ENCODE measurements around the gene F12.
"Not testable (repeated sequence)": the region's sequence is repeated elsewhere in the genome, so short reads cannot be mapped to it uniquely, and the experiment has no call there.

Gene F12

DNA sequence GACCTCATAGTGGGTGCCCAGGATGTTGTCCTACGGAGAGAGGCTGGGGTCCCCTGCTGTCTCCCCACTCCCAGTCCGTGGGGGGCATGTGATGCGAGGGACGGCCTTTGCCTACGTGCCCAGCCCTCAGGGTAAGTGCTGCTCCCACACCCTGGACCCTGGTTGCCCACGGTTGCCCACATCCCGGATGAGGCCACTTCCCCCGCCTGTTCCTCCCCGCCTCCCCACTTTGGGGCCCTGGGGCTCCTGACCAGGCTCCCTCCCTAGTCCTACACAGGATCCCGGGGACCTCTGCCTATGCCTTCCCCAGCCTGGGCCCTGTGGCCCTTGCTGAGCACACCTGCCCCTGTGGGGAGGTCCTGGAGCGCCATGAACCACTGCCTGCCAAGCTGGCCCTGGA lies 23.6 kb downstream of the F12 start:
- DNase-seq = no peak

- no peak for DNase-seq
Observed at GRCh38 chr5:177384134-177384533, 25.2 kb downstream of the F12 start, which contains the start of gene SLC34A1. TSS of gene SLC34A1 (plus strand) at chr5:177384434. CDS start at chr5:177385742, 1,308 bp downstream.

GRCh38 chr5:177383181-177383580 lies 26.2 kb downstream of the F12 start:
- no peak for DNase-seq

DNA sequence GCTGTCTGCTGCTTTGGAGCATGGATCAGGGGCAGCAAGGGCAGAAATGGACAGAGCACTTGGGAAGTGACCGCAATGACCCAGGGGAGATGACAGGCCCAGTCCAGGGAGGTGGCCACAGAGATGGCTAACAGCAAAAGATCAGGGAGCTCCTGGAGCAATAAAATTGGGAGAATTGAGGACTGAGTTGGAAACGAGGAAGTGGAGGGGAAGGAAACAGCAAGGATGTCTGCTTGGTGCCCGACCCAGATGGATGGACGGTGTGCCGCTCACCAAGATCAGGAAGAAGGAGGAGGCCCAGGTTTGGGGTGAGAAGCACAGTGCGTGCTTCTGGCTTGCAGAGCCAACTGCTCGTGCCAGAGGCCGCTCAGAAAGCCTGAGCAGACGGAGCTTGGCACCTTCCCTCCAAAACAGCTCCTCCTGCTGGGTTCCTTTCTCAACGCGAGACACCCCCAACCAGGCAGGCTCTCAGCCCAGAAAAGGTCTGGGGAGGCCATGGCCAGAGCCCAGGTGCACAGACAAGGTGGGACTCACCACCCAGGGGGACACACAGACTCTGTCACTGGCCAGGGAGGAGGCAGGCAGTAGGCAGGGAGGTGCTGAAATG lies 26.8 kb downstream of the F12 start:
- DNase-seq = no peak

- no peak for DNase-seq
Observed at GRCh38 chr5:177380805-177381126, 28.6 kb downstream of the F12 start.

DNA sequence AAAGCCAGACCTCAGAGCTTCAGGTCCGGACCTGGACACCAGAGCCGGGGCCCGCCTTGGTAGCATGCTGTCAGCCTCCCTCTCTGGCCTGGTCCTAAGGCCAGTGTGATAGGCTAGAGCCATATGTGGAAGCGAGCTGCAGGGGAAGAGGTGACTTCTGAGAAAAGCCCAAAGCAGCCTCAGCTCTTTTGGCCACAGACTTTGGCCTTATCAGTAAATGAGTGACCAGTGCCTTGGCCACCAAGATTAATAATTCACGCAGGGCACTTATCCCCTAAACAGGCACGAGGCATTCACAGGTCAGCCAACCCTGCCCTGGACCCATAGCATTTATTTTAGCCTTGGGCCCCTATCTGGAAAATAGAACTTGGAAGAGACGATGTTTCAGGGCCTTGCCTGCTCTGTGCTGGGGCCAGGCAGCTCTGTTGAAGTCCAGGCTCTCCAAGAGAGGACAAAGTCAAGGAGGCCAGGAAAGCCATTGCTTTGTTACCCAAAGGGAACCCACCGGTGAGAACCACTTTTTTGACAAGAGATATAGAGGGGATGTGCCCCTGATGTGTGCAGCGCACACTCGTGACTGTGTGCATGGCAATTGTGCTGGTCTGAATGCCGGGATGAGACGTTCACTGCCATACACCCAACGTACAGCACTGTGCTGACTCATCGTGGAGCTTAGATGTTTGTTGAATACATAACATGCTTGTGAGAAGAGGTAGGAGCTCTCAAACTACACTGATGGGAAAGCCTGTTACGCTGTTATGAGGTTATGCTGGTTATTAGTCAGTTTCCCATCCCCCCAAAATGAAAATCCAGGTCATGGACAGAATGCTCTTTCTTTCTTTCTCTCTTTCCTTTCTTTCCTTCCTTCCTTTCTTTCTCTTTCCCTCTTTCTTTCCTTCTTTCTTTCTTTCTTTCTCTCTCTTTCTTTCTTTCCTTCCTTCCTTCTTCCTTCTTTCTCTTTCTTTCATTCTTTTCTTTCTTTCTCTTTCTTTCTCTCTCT lies 30.2 kb downstream of the F12 start:
- no peak for DNase-seq

GRCh38 chr5:177377851-177378776 lies 31.2 kb downstream of the F12 start:
- no peak for DNase-seq

GRCh38 chr5:177376107-177376506 lies 33.3 kb downstream of the F12 start:
- DNase-seq = no peak

- DNase-seq = not testable (repeated sequence)
Observed at GRCh38 chr5:177375516-177375915, 33.8 kb downstream of the F12 start.

DNA sequence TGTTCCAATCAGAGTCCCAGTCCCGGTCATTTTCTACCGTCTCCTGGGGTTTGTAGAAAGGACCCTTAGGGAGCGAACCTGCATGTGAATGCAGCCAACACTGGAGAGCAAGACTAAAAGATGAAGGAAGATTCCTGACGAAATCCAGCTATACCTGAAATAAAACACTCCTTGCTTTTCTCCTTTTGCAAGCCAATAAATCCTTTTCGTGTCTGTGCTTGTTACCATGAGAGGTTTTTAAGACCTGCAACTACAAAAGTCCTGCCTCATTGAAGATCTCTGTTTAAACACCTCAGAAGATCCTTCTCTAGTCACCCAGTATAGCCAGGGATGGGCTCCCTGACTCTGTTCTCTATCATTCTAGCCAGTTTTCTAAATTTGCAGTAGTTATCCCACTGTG lies 35.2 kb downstream of the F12 start:
- no peak for DNase-seq

- no peak for DNase-seq
Observed at GRCh38 chr5:177373806-177374205, 35.6 kb downstream of the F12 start.

DNA sequence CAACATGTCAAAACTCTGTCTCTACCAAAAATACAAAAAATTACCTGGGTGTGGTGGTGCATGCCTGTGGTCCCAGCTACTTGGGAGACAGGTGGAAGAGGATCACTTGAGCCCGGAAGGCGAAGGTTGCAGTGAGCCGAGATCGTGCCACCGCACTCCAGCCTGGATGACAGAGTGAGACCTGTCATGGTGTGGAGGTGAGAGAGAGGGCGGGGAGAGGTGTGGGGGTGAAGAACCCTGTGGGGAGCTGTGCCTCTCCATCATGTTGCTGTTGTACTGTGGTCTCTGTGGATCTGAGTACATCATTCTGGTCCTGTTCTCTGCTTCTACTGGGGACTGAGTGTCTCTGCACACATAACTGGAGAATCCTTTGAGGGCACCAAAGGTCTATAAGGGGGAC lies 36.5 kb downstream of the F12 start:
- DNase-seq = no peak

GRCh38 chr5:177372034-177372896 lies 37.1 kb downstream of the F12 start:
- DNase-seq = no peak

- no peak for DNase-seq
Observed at GRCh38 chr5:177371120-177372033, 38.0 kb downstream of the F12 start.

DNA sequence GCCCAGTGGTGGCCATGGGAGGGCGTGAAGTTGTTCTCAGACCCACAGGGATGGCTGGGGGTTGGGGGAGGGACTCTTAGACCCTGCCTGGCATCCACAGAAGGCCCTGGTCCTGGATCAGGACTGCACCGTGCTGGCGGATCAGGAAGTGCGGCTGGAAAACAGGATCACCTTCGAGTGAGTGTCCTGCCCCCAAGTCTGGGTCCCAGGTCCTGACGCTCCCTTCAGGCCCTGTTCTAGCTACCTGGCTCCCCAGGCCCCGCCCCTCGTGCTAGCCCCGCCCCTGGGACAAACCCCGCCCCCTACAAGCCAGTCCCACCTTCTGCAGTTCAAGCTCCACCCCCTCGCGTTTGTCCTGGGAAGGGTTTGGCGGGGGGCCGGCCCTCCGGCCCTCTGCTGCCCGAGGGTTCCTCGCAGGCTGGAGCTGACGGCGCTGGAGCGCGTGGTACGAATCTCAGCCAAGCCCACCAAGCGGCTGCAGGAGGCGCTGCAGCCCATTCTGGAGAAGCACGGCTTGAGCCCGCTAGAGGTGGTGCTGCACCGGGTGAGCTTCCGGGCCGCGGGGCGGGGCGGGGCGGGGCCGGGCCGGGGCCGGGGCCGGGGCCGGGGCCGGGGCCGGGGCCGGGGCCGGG lies 38.8 kb downstream of the F12 start:
- peak; percentile 55 for DNase-seq

GRCh38 chr5:177369645-177370440 lies 39.5 kb downstream of the F12 start:
- DNase-seq = no peak

DNA sequence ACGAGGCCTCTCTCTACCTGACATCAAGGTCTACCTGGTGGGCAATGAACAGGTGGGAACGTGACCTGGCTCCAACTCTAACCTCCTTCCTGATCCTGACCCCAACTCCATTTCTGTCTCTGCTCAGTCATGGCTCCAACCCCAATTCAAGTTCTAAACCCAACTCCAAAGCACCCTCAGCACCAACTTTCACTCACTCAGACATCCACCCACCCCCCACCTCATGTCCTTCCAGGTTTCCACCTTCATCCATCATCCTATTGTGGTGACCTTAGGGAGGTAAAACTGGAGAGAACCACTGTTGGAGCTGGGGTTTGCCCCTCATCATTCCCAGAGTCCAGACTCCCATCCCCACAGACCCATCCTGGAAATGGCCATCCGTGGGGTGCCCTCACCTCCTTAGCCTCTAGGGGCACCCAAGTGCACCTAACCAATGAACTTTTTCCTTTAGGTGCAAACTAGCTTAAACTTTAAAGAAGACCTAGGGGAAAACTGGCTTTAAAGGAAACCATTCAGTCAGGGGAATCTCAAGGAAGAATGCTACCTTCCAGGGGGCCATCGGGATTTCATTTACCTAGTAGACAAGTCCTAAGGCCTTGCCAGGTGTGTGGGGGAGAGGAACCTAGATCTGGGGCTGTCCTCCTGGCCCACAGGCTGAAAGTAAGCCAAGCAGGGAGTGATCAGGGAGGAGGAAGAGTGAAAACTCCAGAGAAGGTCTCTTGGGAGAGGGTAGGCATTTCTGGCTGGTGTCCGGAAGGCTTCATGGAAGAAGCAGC lies 40.3 kb downstream of the F12 start:
- no peak for DNase-seq

- no peak for DNase-seq
Observed at GRCh38 chr5:177367981-177368868, 41.1 kb downstream of the F12 start.
